ENCODE measurements around the gene DGKB.

The DGKB gene

GRCh38 chr7:14858866-14859265 lies 43.7 kb downstream of the DGKB start:
- CTCF ChIA-PET, result interaction anchor here (1.2 to 1.5 kb wide), 2 partner anchors 8 to 22 kb away, joined by 3 to 4 read pairs; no protein-coding TSS in a partner anchor
- no peak for TF ChIP-seq CTCF (IDR thresholded peaks at IDR 0.05; ENCODE audit: control extremely low read depth, extremely low read depth, low read depth, missing control alignments)
- POLR2A ChIA-PET, result no interaction called here
- DNase-seq (ENCODE audit: extremely low spot score), result no peak

DNA sequence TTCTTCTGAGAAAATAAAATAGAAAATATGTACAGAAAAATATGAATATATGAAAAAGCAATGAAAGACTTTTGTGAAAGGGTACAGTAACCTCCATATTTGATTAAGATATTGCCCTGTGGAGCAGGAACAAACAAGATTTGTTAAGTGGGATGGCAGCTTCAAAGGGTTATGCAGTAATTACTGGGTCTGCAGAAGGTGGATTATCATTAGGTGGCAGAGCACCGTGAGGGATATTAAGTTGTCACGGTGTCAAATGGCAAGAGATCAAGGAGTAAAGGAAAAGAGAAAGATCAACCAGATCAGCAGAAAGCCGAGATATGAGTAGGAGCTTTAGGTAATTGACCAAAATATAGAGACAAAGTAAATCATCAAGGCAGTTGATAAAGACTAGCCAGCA lies 44.1 kb downstream of the DGKB start:
- no peak for TF ChIP-seq CTCF (IDR thresholded peaks at IDR 0.05; ENCODE audit: control extremely low read depth, extremely low read depth, low read depth, missing control alignments)
- DNase-seq (ENCODE audit: extremely low spot score), result no peak
- POLR2A ChIA-PET, result no interaction called here
- CTCF ChIA-PET, result no interaction called here

DNA sequence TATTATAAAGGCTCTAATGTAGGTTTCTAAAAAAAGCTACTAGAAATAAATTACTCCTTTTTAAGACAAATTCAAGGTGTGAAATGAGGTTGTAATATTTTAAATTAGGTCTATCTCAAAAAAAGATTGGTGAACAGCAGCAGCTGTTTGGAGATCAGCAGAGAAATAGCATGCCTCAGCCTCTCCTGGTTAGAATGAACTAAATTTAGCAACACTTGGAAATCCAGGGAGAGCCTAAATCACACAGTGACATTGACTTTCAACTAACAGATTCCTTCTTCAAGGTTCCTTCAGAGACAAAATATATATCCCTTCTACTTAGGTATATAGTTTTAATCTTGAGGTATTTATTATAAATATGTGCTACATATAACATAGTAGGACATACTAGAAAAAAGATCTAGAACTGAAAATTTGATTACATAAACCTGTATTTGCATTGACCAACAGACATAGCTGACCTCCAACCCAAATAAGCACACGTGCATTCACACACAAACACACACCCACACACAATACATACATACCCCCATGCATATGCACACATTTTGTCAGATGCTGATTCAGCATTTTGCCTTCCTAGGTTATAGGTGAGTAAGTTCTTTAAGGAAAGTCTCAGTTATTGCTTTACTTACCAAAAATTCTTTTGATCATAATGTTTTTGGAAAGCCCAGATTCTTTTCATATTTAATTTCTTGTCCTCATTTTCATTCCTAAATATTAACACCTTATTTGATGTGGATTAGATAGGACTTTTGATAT lies 47.3 kb downstream of the DGKB start:
- CTCF ChIA-PET, result interaction anchor here (0.8 to 1.5 kb wide), 2 partner anchors 20 to 48 kb away, joined by 3 read pairs; partner anchors contain the start of gene DGKB
- no peak for DNase-seq (ENCODE audit: extremely low spot score)
- no peak for TF ChIP-seq CTCF (IDR thresholded peaks at IDR 0.05; ENCODE audit: control extremely low read depth, extremely low read depth, low read depth, missing control alignments)
- POLR2A ChIA-PET, result no interaction called here

DNA sequence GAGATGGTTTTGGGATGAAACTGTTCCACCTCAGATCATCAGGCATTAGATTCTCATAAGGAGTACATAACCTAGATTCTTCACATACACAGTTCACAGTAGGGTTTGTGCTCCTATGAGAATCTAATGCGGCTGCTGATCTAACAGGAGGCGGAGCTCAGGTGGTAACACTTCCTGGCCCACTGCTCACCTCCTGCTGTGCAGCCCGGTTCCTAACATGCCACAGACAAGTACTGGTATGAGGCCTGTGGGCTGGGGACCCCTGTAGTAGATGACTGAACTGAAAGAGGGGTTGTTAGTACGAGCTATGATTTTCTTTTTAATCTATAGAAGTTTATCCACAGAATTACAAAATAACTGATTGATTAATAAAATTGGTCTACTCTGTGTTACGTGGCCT lies 48.1 kb downstream of the DGKB start:
- DNase-seq (ENCODE audit: extremely low spot score), result no peak
- no peak for TF ChIP-seq CTCF (IDR thresholded peaks at IDR 0.05; ENCODE audit: control extremely low read depth, extremely low read depth, low read depth, missing control alignments)
- CTCF ChIA-PET, result interaction anchor here (0.8 to 1.5 kb wide), 2 partner anchors 20 to 48 kb away, joined by 3 read pairs; partner anchors contain the start of gene DGKB
- POLR2A ChIA-PET, result no interaction called here

DNA sequence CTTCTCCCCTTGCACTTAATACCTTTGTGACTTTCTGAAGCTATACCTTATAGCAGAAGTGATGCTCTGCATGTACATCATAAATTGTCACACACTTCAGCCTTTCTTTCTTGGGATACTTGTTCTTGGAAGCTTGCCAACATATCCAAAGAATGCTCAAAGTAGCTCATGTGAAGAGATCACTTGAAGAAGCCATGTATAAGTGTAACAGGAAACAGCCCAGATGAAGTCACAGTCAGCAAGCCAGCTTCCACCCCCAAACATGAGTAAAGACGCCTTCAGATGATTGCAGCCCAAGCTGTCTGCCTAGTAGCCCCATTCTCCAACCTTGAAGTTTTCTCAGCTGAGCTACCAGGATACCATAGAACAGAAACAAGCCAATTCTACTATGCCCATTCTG lies 50.9 kb downstream of the DGKB start:
- no peak for TF ChIP-seq CTCF (IDR thresholded peaks at IDR 0.05; ENCODE audit: control extremely low read depth, extremely low read depth, low read depth, missing control alignments)
- ChIA-PET CTCF (interaction anchor here (1.4 kb wide), 1 partner anchor 8 kb away, joined by 3 read pairs; no protein-coding TSS in a partner anchor), POLR2A (no interaction called here)
- DNase-seq (ENCODE audit: extremely low spot score), result no peak

DNA sequence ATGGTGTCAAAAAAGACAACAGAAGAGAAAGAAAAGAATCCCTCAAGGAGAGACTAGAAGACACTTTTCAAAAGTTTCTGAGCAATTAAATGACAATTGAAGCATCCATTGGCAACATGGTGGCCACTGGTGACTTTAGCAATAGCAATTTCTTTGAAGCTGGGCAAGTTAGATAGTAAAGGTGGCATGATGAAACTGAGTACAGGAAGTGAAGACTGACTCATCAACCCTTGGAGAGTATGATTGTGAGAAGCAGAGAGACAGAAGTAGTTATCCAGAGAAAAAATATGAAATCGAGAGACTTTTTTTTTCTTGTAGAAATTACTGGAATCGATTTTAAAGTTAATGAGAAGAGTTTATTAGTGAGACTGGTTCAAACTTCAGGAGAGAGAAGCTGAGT lies 52.5 kb downstream of the DGKB start:
- CTCF ChIA-PET, result interaction anchor here (1.4 kb wide), 1 partner anchor 9 kb away, joined by 3 read pairs; no protein-coding TSS in a partner anchor
- no peak for TF ChIP-seq CTCF (IDR thresholded peaks at IDR 0.05; ENCODE audit: control extremely low read depth, extremely low read depth, low read depth, missing control alignments)
- POLR2A ChIA-PET, result no interaction called here
- no peak for DNase-seq (ENCODE audit: extremely low spot score)

Data from GM10248 (cell line).